ENCODE measurements around the gene MSMO1.
A peak's percentile ranks its signal among the peaks of the same experiment; 100 is the strongest.

MSMO1 gene

DNA sequence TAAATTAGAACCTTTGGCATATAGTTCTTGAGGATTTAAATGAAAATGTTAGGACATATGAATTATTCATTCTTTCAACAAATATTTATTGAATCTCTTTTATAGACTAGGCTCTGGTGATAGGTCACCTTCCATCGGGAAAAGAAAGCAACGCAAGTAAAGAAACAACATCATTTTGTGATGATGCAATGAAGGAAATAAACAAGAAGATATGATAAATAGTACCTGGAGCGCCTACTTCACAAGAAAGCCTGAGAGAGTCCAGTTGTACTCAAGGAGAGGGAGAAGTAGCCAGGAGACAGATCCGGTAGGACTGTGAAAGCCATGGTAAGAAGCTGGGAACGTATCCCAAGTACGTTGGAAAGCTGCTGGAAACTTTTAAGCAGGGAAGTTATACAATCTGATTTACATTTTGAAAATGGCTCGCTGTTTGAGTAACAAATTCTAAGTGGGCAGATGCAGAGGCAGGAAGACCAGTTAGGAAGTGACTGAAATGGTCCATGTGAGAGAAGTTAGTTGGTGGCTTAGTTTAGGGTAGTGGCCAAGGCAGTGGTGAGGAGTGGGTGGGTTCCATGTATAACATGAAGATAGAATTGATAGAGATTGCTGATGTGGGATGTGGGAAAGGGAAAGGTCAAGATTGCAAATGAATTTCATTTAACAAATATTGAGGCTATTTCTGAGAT is 33.7 kb downstream of the MSMO1 start:
- no peak for DNase-seq (ENCODE audit: low read depth in 3 of 3)

DNA sequence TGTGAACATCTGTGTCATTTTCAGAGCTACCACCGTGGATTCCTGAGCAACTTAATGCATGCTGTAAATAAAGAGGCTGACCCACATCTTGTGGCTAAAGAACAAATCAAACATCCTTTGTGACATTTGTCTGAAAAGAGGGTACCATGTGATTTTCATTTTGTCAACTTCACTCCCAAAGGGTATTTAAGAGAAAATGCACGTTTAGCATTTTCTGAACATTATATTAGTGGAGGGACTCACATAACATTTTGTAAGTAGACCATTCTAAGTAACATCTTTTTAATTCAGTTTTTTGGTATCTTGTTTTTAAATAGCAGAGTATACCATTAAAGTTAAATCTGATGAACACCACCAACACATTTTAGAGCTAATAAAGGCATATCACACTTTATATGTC is 34.3 kb downstream of the MSMO1 start:
- DNase-seq (ENCODE audit: low read depth in 3 of 3), result no peak

DNA sequence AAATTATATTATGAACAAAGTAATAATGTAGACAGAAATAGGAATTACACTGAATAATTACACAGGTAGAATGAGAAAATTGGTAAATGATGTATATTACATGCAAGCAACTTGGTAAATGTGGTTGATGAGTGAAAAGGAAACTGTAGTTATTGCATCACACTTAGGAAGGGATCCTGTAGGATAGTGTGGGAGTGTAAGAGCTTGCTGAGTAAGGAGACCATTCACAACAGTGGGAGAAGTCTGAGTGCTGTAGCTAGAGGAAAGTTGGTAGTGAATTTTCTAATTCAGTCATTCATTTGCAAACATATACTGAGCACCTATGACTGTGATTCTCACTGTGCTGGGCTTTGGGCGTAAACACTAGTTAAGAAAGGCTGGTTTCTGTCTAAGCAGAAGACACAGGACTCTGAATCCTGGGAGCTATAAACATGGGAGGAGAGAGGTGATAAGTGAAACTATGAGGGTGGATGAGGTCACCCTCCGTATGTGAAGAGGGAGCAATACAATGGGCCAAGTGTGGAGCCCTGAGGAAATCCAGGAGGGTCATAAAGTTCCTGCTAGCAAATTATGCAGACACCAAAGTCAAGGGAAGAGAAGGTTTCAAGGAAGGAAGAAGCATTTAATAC is 37.1 kb downstream of the MSMO1 start:
- DNase-seq (ENCODE audit: low read depth in 3 of 3), result no peak

DNA sequence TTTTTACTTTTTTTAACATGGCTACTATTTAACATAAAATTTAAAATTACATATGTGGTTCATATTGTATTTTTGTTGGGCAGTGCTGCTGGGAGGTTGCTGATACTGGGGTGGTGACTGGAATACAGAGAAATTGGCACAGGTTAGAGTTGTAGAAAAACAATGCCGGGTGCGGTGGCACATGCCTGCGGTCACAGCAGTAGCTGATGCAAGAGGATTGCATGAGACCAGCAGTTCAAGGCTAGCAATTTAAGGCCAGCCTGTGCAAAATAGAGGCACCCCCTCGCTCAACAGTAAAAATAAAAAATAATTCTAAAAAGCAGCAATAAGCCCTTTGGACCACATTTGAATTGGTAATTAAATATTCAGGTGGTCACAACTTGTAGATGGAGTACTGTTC is 39.6 kb downstream of the MSMO1 start:
- DNase-seq (ENCODE audit: low read depth in 3 of 3), result no peak

DNA sequence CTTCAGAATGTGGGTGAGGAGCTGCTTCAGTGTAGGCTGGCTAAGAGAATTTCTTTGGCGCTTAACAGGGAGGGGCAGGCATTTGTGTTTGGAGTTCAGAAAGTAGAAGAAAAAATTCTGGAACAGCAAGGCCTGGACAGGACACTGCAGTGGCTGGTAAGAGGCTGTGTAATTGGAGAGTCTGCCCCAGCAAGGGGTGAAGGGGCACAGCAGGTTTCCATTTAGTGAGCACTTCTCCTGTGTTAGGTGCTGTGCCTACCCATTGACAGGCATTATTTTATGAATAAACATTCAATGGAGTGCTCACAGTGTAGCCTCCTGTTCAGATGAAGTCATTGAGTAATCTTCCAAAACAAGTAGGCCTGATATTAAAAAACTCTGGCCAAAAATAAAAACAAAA is 40.6 kb downstream of the MSMO1 start:
- DNase-seq (ENCODE audit: low read depth in 3 of 3), result no peak

DNA sequence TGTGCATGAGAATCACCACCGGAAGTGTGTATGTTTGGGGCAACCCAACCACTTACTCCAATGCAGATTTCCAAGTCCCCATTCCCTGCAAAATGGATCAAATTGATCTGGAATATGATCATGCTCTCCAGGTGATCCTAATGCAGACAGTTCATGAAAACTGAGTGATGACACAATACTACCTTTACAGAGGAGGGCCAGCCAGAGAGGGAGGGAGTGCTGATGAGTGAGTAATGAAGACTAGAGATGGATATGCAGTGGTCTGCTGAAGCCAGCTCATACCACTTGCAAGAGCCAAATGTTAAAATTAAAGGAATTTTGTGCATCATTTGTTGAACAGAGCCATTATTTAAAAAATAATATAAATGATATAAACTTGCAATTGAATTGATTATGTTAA is 41.1 kb downstream of the MSMO1 start:
- no peak for DNase-seq (ENCODE audit: low read depth in 3 of 3)

DNA sequence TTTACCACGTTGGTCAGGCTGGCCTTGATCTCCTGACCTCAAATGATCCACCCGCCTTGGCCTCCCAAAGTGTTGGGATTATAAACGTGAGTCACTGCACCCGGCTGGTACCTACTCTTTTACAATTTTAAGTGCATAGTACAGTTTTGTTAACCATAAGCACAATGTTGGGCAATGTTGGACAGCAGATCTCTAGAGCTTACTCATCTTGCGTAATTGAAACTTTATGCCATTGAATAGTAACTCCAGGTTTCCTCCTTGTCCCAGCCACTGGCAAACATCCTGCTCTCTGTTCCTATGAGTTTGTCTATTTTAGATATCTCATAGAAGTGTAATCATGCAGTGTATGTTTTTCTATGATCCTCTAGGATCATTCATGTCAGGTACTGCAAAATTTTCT is 42.1 kb downstream of the MSMO1 start:
- DNase-seq (ENCODE audit: low read depth in 3 of 3), result no peak

DNA sequence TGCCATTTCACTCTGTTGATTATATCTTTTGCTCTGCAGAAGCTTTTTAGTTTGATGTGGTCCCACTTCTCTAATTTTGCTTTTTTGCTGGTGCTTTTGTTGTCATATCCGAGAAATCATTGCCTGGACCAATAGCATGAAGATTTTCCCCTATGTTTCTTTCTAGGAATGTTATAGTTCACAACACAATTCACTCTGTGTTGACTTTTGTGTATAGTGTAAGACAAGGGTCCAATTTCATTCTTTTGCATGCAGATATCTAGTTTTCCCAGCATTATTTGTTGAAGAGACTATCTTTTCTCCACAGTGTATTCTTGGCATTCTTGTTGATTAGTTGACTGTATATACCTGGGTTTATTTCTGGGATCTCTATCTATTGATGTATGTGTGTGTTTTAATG is 43.1 kb downstream of the MSMO1 start:
- DNase-seq (ENCODE audit: low read depth in 3 of 3), result no peak

DNA sequence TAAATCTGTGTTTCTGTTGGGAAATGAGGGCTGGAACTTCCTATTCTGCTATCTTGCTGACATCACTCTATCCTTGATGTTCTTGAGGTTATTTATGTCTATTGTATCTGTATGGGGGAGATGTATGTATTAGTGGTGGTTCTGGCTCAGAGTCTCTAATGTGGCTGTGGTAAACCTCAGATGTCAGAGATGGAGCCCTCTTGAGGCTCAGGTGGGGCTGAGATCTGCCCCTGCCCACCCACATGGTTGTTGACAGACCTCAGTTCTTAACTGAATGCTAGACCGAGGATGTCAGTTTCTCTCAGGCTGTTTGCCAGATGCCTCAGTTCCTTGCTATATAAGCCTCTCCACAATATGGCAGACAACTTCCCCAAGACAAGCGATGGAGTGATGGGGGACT is 48.0 kb downstream of the MSMO1 start:
- DNase-seq (ENCODE audit: low read depth in 3 of 3), result no peak

DNA sequence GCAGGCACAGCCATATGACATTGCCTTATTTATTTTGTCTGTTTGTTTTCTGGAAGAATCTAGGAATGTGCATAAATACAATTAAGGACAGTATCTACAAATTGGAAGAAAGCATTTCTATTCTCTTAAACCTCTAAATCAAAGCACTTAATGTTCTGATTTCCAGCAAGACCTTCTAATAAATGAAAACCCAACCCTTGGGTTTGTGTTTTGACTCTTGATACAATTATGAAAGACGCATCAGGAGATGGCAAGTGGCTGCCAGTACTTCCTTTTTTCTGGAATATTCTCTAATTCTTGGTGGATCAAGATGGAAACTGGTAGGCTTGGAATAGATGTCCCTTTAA is 50.9 kb downstream of the MSMO1 start:
- DNase-seq (ENCODE audit: low read depth in 3 of 3), result no peak

DNA sequence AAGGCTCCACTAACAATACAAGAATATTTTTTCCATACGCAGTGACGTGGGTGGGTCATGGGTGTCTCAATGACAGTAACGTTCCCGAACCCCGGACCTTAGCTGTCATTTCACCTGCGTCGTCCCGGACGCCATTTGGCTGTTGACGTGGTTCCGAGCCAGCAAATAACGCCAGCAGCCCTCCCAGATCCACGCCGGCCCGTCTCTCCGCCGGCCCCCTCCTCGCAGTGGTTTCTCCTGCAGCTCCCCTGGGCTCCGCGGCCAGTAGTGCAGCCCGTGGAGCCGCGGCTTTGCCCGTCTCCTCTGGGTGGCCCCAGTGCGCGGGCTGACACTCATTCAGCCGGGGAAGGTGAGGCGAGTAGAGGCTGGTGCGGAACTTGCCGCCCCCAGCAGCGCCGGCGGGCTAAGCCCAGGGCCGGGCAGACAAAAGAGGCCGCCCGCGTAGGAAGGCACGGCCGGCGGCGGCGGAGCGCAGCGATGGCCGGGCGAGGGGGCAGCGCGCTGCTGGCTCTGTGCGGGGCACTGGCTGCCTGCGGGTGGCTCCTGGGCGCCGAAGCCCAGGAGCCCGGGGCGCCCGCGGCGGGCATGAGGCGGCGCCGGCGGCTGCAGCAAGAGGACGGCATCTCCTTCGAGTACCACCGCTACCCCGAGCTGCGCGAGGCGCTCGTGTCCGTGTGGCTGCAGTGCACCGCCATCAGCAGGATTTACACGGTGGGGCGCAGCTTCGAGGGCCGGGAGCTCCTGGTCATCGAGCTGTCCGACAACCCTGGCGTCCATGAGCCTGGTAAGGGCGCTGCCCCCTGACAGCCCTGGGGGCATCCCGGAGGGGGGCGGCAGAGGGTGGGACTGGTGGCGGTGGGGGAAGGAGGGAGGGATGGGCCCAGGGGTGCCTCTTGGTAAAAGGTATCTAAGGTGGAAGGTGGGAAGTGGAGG is 51.5 kb downstream of the MSMO1 start, which contains the start of gene CPE:
Gene CPE, plus strand, starts transcription at position 264 of the 933 bp plus-strand sequence. Its CDS starts 214 bp downstream, at position 478.
- DNase-seq (ENCODE audit: low read depth in 3 of 3), result peak; percentile 25 to 54 (median 39)

DNA sequence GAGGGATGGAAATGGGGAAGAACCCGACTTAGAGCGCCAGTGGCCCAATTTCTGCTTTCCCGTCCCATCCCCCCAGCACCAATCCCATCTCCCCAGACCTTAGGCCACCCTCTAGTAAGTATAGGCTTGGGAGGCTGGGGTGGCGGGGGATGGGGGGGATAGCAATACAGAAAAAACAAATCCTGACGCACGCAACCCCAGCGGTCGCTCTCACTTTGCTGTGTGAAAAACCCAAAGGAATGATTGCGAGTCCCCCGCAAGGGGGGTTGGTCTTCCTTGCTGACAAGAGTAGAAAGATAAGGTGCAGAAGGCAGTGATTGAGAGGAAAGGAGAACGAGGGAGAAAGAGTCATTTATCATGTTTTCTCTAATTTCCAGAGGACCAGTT is 52.2 kb downstream of the MSMO1 start:
- DNase-seq (ENCODE audit: low read depth in 3 of 3), result no peak

DNA sequence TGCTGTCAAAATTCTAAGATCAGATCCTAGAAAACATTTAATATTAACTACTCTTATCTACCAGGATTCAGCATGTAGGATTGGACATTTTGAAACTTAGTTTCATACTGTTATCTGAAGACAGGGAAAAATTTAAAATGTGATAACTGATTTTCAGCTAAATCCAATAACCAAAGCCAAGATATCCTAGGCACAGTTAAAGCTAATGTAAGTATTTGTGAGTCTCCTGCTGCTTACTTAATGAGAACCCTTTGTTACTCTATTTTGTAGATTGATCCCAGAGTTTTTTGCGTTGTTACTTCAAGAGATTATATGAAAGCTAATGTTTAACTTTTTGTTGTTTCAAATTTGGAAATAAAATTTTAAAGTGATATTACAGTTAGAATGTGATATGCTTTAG is 53.3 kb downstream of the MSMO1 start:
- DNase-seq (ENCODE audit: low read depth in 3 of 3), result no peak

DNA sequence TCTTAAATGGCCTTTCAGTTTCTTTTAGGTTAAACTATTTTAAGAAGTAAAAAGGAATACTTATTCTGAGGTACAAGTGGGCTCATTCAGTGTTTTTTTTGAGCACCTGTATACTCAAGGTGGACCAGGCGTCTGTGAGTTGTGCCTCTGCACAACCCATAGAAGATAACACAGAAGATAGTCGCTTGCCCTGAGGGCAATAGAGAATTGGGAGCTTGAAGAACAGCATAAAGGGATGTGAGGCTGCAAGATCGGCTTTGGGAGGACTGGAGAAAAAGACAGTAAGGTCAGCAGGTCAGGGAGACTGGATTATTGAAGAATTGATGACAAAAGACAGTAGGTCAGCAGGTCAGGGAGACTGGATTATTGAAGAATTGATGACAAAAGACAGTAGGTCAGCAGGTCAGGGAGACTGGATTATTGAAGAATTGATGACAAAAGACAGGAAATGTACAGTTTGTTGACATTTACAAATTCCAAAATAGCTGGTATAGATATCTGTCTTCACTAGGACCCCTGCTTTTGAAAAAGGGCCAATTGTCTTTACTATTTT is 54.4 kb downstream of the MSMO1 start:
- no peak for DNase-seq (ENCODE audit: low read depth in 3 of 3)

DNA sequence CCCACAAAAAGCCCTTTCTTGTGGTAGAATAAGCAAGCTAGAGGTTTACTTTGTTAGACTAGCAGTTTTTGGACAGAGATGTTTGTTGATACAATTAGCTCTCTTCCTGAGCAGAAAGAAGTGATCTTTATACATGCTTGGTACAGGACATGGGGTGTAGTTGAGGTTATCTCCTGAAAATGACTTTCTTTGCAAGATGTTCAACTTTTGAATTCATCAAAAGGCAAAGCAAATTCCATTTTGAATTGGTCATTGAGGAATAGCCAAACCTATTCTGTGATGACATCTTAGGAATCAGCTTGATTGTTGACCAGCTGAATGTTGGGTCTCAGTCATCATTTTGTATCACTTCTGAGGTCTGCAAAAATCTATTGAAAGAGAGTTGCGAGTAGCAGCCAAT is 55.2 kb downstream of the MSMO1 start:
- DNase-seq (ENCODE audit: low read depth in 3 of 3), result no peak

DNA sequence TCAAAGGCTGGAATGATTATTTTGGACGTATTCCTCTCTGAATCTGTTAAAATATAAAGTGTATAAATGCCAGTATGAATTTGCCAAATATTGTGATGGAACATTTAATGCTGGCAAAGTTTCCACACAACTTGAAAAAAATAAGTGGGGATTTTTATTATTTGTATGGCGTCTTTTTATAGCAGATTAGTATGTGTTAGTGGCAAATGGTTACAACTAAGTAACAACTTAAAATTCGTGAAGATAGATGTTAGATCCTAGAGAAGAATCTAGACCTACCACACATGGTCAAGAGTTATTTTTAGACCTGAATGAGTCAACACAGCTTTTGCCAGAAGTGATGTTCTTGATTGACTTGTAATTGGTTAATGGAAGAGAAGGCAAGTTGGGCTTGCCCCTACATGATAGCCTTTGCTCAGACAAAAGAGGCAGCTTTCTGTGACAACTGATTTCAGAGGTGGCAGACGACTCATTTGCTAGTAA is 56.2 kb downstream of the MSMO1 start:
- DNase-seq (ENCODE audit: low read depth in 3 of 3), result no peak

DNA sequence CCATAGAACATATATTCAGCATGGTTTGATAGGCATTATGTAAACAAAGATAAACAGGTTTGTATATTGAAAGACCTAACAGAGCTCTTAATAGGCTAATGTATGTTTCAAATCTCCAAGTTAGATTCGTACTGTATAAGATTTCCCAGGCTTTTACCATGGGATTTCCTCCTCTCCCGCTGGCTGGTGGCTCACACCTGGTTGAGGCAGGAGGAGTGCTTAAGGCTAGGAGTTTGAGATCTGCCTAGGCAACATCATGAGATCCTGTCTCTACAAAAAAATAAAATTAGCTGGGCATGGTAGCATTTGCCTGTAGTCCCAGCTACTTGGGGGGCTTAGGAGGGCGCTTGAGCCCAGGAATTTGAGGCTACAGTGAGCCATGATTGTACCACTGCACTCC is 56.7 kb downstream of the MSMO1 start:
- no peak for DNase-seq (ENCODE audit: low read depth in 3 of 3)

DNA sequence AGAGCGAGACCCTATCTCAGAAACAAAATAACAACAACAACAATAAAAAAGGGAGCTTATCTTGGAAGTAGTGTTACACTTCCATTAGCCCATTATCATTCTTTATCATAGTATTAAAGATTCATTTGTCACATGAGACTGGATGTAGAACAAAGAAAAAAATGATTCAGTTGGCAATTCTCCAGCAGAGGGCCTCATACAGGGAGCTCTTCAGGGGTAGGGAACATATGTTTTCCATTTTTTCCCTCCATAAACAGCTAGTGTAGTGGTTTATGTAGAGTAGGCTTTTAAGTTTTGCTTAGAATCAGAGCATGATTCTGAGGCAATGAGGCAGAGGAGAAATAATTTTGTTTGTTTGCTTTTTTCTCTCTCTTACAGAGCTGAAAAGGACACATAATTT is 57.1 kb downstream of the MSMO1 start:
- no peak for DNase-seq (ENCODE audit: low read depth in 3 of 3)

DNA sequence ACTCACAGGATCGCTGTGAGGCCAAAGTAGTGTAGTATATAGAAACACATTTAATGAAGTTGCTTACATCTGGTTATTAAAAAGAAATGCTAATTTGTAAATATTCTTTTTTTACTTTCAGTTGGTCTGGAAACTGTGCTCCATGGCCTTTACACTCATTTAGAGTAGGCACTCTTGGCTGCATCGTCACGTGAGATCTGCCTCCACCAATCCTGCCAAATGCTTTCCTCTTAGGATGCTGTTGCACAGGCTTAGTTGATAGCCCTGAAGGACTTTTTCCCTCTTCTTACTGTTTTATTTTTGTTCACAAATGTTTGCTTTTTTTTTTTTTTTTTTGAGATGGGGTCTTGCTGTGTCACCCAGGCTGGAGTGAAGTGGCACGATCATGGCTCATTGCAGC is 57.7 kb downstream of the MSMO1 start:
- no peak for DNase-seq (ENCODE audit: low read depth in 3 of 3)

DNA sequence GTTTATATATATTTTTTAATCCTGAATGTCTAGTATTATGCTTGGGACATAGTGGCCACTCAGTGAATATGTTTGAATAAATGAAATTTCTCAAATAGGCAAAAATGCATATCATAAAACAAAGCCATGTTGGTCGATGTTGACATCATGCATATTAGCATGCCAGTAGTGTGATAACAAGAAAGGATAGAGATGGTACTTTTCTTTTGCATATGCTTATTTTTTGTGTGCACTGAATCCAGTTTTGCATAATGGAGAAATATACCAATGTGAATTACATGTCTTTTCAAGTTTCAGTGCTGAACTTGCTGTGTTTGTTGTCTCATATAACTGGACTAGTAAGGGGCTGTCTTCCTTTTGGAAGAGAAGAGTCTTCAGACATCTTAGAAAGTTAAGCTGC is 58.9 kb downstream of the MSMO1 start:
- DNase-seq (ENCODE audit: low read depth in 3 of 3), result no peak

DNA sequence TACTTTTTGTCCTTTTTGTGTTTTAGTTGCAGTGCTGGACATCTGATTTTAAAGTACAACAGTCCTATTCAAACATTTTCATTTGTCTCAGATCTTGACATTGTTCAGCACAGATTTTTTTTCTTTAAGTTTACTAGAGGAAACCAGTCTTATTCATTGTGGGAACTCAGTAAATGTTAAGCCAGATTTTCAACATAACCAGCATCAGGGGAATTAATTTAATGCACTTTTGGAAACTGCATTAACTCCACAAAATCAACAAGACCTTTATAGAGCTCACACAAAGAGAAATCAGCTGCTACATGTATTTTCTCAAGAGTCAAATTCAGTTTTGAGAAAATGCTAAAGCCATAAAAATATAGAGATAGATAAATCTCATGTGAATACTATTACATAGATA is 61.3 kb downstream of the MSMO1 start:
- no peak for DNase-seq (ENCODE audit: low read depth in 3 of 3)
